GM21529 (cell line): ENCODE results near the gene KRTAP5-5.

ENCODE experiments used
- ATAC-seq: cut with Tn5 transposase; IDR thresholded peaks from one replicate; pipeline ENCODE4 v1.9.1; 2021; ENCODE audit not compliant: unreplicated experiment

KRTAP5-5 gene

GRCh38 chr11:1674173-1675131 lies 44.9 kb downstream of the KRTAP5-5 start:
- no peak for ATAC-seq

GRCh38 chr11:1675536-1676228 lies 46.1 kb downstream of the KRTAP5-5 start:
- ATAC-seq: no peak

GRCh38 chr11:1676229-1676740 lies 46.7 kb downstream of the KRTAP5-5 start:
- ATAC-seq: no peak

GRCh38 chr11:1679881-1680280 lies 50.3 kb downstream of the KRTAP5-5 start:
- ATAC-seq: no peak
